Measurements from ENCODE around the gene NT5DC4.

Gene NT5DC4

DNA sequence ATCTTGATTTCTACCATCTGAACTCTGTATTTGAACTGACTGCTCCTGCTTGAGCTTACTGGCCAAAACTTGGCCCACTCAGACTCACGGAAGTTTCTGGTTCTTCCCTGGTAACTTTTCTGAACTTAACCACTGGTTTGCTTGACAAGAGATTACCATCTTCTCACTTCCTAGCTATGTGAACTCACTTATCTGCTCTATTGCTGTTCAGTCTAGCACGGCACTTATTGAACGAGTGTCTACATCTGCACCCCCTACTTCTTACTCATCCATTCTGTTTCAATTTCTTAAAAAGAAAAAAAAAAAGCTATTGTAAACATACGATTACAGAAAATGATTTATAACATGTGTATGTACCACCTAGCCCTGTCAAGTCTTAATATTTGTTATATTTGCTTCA lies 34.6 kb downstream of the NT5DC4 start:
- DNase-seq (ENCODE audit: low spot score), result no peak

DNA sequence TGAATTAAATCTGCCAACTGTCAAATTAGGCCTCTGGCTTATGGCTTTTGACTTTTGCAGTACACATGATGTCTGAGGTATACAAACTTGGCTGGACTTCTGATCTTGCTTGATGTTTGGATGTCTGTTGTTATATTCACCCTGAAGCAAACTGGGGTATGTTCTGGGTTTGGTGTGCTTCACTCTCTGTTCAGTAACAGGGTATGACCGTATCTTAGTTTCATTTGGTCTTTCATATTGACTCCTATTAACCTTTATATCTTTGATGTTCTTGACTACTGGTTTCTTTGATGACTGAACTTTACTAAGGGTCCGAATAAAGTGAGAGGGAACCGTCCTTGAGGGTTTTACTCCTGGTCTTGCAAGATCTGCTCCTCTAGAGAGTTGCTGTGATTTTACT lies 35.4 kb downstream of the NT5DC4 start:
- no peak for DNase-seq (ENCODE audit: low spot score)

DNA sequence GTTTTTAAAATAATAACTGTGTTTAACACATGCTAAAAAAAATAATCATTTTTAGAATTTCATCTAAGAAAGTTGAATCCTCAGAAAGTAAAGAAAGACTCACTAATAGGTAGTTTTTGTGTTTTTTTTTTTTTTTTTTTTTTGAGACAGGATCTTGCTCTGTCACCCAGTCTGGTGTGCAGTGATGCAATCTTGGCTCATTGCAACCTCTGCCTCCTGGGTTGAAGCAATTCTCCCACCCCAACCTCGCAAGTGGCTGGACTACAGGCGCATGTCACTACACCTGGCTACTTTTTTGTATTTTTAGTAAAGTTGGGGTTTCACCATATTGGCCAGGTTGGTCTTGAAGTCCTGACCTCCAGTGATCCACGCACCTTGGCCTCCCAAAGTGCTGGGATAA lies 36.4 kb downstream of the NT5DC4 start:
- no peak for DNase-seq (ENCODE audit: low spot score)

DNA sequence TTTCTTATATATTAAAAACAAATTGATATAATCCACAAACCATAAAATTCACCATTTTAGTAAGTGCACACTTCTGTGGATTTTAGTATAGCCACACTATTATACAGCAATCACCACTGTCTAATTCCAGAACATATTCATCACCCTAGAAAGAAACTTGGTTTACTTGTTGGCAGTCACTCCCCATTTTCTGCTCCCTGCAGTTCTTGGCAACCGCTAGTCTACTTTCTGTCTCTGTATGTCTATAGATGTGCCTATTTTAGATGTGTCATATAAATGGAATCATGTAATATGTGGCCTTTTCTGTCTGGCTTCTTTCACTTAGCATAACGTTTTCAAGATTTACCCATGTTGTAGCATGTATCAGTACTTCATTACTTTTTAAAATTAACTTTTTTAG lies 37.9 kb downstream of the NT5DC4 start:
- DNase-seq (ENCODE audit: low spot score), result no peak

DNA sequence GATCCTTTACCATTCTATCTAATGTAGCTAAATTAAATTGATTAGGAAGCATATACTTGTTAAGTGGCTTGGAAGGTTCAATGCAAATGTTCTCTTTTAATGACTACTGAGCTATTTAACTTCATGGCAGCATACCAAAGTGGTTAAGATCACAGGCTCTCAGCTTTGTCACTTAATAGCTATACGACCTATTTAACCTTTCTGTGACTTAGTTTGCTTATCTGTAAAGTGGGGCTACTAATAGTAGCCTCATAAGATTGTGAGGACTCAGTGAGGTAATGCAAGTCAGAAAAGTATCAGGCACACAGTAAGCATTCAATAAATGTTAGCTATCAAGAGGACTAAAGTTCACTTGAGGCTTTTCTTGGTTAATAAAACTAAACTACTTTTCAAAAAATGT lies 39.3 kb downstream of the NT5DC4 start:
- no peak for DNase-seq (ENCODE audit: low spot score)

DNA sequence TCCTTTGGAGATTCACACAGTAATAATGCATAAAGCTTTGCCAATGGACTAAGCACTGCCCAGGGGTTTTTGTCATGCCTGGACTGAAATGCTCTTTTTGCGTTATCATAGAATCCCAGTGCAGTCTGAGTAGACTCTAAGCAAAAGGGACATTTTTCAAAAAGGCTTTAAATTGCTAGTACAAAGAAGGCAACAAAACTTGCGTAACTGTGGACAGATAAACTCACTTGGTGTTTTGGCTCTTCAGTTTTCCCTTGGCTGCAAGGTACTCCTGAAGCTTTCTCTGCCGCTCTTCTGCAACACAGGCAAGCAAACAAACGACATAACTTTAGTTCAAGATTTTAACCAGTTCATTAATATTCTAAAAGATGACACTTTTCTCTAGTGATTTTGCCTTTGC lies 41.5 kb downstream of the NT5DC4 start:
- no peak for DNase-seq (ENCODE audit: low spot score)

DNA sequence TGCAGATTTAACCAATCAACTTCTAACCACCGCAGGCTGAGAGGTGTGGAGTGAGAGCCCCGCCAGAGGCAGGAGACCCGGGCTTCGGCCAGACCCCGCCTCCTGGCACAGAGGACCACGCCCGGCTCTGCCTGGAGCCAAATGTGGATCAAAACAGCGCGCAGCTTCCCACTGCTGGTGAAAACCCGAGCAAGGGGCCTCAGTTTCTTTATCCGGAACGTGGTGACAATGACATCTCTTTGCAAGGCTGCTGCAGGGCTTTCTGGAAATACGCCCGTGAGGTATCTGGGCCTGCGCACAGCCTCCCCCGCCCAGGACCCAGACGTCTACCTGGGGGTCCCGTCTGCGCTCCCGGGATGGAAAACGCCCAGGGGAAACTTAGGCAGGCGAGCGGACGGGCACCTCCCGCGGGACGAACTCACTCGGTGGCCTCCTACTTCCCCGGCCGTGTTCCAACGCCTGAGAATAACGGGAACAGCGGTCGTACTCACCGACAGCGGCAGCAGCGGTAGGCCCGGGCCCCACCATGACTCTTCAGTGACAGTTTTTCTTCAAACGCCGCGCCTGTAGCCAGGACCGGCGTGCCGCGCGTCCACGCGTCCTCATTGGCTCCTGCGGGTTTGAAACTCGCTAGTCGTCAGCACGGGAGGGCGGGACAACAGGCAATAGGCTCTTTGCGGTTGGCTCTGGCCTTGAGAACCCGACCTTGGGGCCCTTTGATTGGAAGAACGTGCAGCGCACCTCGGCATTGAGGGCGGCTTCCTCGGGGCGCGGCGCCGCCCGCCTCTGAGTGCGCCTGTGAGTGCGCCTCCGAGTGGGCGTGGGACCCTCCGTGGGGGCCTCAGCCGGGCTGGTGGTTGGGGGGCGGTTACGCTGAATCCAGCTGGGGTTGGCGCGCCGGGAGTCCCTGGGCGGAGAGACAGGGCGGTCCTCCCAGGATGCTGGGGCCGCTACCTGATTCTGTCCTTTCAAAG lies 43.5 kb downstream of the NT5DC4 start, which contains the start of gene CKAP2L:
TSS of gene CKAP2L (minus strand) at position 539 of the 974 bp plus-strand sequence. CDS start at position 528, 11 bp downstream.
- DNase-seq (ENCODE audit: low spot score), result peak; percentile 95

DNA sequence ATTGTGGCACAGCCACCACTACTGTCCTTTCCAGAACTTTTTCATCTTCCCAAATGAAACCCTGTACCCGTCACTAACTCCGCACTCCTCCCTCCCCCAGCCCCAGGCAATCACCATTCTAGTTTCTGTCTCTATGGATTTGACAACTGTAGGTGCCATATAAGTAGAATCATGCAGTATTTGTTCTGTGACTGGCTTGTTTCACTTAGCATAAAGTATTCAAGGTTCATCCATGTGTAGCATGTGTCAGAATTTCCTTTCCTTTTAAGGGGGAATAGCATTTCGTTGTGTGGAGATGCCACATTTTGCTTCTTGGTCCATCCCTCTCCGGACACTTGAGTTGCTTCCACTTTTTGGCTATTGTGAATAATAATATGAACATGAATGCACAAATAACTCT lies 44.4 kb downstream of the NT5DC4 start:
- no peak for DNase-seq (ENCODE audit: low spot score)

DNA sequence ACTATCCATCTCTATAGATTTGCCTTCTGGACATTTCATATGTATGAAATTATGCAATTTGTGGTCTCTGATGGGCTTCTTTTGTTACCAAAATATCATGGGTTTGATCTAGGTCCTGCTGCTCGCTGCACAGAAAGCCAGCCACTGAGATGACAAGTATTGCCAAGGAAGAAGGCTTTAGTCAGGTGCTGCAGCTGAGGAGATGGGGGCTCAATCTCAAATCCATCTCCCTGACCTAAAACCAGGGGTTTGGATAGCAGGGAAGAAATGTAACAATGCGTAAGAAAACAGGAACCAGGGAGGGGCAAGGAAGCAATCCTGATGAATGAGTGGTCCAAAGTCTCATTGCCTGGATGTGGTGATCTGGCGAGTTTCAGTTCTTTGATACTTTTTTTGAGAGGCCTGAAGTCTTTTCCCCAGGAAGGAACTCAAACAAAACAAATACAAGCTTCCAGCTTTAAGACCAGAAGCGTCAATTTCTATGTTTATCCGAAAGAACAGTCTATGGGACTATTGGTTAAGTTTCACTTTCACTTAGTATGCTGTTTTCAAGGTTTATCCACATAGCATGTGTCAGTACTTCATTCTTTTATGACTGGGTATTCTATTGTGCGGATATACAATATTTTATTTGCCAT lies 47.0 kb downstream of the NT5DC4 start:
- no peak for DNase-seq (ENCODE audit: low spot score)

DNA sequence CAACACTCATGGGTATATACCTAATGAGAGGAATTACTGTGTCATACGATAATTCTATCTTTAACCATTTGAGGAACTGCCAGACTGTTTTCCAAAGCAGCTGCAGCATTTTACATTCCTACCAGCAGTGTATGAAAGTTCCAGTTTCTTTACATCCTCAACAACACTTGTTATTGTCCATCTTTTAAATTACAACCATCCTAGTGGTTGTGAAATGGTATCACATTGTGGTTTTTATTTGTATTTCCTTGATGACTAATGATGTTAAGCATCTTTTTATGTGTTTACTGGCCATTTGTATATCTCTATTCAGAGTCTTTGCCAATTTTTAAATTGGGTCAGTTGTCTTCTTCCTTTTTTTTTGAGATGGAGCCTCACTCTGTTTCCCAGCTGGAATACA lies 47.6 kb downstream of the NT5DC4 start:
- no peak for DNase-seq (ENCODE audit: low spot score)

DNA sequence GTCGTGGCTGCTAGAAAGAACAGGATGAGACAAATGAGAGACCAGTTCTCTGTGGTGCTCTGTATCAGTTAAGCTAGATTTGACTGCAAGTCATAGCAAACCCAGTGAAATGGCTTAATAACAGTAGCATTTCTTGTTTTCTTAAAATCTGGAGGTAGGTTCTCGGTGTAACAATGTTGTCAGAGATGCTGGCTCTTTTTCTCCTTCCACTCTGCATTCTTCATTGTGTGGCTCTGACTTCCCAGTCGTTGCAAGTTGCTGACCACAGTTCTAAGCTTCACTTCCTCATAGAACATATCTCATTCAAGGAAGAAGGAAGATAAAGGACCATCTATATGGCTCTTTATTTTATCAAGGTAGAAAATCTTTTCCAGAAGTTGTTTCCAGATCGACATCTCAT lies 51.5 kb downstream of the NT5DC4 start:
- DNase-seq (ENCODE audit: low spot score), result no peak

DNA sequence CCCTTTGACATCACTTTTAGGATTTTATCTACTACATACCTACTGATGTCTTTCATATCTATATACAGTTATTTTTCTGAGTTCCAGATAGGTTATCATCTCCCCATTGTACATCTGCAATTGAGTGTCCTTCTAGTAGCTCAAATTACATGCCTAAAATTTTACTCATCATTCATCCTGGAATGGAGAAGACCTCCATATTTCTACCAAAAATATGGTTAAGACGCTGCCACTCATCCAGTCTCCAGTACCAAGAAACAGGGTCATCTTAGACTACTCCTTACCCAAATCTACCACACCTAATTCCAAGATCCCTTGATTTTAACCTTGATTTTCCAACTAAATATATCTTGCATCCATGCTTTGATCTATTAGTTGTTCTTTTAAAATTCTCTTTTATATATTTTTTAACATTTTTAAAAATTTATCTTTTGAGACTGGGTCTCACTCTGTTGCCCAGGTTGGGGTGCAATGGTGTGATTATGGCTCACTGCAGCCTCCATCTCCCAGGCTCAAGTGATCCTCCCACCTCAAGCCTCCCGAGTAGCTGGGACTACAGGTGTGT lies 52.2 kb downstream of the NT5DC4 start:
- no peak for DNase-seq (ENCODE audit: low spot score)

DNA sequence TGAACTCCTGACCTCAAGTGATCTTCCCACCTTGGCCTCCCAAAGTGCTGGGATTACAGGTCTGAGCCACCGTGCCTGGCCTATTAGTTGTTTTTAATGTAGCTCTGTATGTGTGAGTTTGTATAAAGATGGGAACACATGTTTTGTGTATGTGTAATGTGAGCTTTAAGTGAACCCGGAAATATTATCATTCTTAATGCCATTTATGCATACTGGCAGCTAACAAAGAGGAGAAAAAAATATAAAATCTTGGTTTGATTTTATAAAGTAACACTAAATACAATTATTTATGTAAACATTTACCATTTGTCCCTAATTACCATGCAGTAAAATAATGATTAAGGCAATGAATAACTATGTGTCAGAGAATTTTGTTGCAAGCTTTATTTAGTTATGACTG lies 52.7 kb downstream of the NT5DC4 start:
- DNase-seq (ENCODE audit: low spot score), result no peak

DNA sequence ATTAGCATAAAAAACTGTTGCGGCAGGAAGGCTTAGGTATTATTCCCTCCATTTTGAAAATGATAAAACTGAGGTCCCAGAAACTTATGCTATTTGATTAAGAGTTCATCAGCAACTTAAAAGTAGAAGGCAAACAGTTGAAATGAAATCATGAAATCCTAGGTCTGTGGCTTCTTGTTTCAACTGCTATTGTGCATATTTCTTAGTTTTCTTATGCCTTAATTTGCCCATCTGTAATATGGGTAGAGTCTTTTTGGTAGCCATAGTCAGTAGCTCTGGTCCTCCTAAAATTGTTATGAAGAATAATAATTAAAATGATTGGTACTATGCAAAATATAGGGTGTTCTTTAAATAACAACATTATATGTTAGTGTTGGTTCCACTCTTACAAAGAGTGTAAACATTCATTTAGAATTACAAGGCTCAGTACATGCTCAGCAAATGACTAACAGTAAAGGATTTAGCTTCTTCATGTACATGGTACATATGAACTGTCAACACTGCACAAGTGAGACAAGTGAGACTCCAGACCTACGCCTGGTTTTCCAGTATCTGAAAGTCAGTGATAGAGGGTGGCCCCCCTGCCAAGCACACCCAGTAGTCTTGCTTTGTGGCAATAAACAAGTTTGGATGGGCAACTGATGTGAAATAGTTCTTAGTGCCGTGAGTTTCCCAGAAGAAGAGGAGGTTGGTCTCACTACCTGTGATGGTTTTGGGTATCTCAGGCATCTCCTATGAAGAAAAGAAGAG lies 53.9 kb downstream of the NT5DC4 start:
- DNase-seq (ENCODE audit: low spot score), result no peak

DNA sequence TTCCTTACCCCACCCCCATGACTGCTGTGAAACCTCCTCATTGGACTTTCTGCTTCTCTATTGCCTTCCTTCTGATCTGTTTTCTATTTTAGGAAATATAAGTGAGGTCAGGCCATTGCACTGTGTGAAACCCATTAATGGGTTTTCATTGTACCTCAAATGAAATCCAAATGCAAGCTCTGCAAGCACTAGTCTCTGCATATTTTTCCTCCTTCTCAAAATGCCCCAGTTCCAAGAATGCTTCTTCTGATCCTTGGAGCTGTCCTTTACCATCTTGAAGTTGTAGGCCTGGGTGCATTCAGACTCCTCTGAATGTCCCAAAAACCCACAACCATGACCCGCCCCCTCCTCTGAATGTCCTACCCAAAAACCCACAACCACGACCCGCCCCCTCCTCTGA lies 55.3 kb downstream of the NT5DC4 start:
- no peak for DNase-seq (ENCODE audit: low spot score)

DNA sequence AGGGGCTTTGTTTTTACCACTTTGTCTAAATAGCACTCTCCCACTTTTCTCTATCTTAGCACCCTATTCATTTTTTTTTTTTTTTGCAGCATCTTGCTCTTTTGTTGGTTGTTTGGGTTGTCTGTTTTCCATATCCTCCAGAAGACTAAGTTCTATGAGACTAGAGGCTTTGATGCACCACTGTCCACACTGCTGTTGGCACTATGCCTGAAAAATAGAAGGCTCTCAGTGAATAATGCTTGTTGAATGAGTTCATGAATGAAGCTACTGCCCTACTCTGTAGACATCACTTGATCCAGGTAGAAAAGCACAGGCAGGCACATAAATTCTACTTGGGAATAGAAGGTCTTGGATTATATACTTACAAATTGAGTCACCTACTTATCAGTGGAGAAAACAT lies 56.2 kb downstream of the NT5DC4 start:
- no peak for DNase-seq (ENCODE audit: low spot score)

DNA sequence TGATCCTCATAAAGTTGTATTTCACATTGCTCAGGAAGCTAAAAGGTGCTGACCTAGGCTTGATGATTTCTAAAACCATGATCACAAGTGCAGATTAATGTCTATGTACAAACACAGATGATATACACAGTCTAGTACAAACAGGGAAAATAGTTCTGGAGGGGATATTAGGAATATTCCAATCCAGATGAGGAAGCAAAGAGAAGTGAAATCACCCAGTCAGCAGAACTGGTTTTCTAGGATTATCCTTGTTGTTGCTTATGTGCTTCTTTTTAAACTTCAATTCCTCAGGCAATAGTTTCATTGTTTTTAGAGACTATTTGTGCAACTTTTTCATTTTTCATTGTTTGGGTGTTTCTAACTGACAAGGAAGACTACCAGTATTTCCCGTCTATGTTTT lies 58.8 kb downstream of the NT5DC4 start:
- DNase-seq (ENCODE audit: low spot score), result no peak

DNA sequence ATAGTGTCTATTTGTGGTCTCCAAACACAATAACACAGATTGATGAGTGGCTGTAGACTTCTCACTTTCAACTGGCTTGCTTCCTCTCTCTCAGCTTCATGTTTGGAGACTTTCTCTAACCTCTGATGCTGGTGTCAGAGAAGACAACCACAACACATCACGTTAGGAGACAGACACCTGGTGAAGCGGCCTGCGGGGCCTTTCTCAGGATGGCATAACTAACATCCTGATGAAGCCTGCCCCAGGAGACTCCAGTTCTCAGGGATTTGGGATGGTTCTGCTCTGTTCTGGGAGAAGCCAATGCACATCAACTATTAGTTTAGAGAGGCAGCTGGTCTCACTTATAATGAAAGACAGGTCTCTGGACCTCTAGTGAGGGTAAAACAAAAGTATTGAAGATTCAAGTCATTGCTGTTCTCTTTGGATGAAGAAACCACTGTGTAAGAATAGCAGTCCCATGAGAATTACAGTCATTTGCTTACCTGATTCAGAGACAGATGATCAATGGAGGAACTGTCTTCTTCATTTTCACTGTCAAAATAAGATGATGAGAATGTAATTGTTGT lies 61.5 kb downstream of the NT5DC4 start:
- no peak for DNase-seq (ENCODE audit: low spot score)

DNA sequence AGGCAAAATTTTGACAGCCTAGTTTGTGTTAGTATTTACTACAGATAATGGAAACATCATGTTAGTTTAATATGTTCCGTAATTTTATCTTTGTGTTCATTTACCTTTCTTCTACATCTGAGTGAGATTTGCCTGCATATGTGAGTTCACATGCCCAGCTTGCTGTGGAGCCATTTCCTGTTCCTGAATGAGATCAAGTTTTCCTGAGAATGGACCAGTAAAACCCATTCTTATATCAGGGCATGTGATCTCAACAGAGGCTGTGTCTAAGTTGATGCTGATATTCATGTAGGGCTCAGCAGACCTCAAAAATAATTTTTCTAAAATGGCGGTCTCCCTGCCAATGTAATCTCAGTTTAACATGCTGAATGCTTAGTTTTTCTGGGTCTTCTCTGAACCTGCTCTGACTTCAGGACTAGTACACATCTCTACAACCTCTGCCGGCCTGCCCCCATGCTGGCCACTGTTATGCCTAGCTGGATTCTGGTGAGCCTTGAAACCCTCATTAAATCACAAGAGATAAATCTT lies 62.4 kb downstream of the NT5DC4 start:
- DNase-seq (ENCODE audit: low spot score), result no peak

DNA sequence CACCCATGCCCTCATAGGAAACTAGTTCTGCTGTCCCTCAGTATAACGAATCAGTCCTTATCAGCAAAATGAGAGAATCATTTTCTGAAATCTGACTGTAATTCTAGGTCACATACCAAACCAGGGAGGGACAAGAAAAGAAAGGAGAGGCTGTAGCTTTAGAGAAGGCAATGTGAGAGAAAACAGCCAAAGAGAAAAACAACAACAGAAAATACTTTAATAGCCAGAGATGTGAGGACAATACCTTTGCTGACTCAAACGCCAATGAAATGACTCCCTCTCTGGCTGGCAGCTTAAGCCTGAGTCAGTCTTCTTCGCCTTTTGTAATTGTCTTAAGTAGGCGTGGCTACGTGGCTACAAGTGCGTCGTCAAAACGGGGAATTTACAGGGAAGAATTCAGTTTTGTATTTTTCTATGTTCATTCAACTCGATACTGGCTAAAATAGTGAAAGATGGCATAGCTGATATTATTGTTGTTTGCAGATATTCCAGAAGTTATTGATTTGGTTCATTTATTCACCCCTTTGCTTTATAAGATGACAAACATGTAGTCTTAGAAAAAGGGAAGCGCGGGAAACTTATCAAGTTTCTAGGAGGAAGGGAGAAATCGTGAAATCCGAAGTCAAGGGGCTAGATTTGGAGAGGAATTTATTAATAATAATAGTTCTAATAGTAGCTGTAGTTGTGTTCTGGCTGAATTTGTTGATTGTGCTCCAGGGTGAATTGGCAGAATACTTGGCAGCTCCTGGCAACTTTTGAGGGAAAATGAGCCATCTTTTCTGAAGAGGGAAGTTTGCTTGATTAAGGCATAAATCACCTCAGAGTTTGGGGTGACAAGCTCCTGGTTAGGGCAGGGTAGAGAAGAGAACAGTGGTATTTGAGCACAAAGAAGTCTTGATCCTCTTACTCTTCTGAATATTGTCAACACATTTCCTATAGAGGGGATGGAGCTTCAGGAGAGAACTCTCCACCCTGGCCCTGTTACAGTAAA lies 63.7 kb downstream of the NT5DC4 start, which contains the start of gene IL1A:
TSS of gene IL1A (minus strand) at position 295 of the 991 bp plus-strand sequence. CDS start 723 bp downstream, outside the sequence.
- no peak for DNase-seq (ENCODE audit: low spot score)

All from HuH-7 (cell line).